B cell (primary cell): ENCODE measurements around the gene HJV. TPM values are rescaled to one million over a fixed set of nuclear protein-coding genes. Genes with fewer than 3 reads are reported as not detected.

Source experiments
- ATAC-seq: fragments of 200-7000 bp; cut with Tn5 transposase; one replicate; pipeline ENCODE4 v1.10.0; 2021; ENCODE audit warnings: low read depth, mild to moderate bottlenecking, moderate number of reproducible peaks, moderate library complexity
- CTCF ChIA-PET: fragments of 350-600 bp; sonication (Branson Sonifier 250); formaldehyde crosslinking; loops from one replicate; lab custom pipeline; 2021; ENCODE audit warnings: antibody characterized with exemption, inconsistent platforms; lab: Charles Lee
- POLR2A ChIA-PET: fragments of 350-600 bp; sonication (Branson Sonifier 250); formaldehyde crosslinking; loops from one replicate; lab custom pipeline; 2021; ENCODE audit warnings: antibody characterized with exemption; lab: Charles Lee
- DNase-seq: peaks from one replicate; pipeline ENCODE4 v3.0.0; 2013
- H2AFZ ChIP-seq: 2 replicates; pipeline ENCODE4 v1.6.1; 2012; ENCODE audit warnings: mild to moderate bottlenecking, low read depth, low read length; ENCODE audit not compliant: insufficient read depth, poor library complexity, severe bottlenecking
- H3K27ac ChIP-seq, 2 donors: 1 replicate in 1 of 2; 2 replicates in 1 of 2; pipeline ENCODE4 v1.5.1; 2012 to 2013; ENCODE audit warnings: low read length in 2 of 2, mild to moderate bottlenecking in 2 of 2, moderate library complexity in 1 of 2
- H3K27me3 ChIP-seq, 4 experiments: fragments of 200-600 bp in 1 of 4; sonication (generic) in 1 of 4; replicated peaks in 1 of 4; 1 replicate in 2 of 4; 2 replicates in 2 of 4; pipeline versions ENCODE4 v1.6.1 to v1.7.0; 2013 to 2016; ENCODE audit warnings: low read length in 3 of 4, mild to moderate bottlenecking in 2 of 4, mixed read lengths in 1 of 4, moderate library complexity in 1 of 4; ENCODE audit not compliant: insufficient read depth in 4 of 4, control insufficient read depth in 3 of 4; ENCODE audit errors: control extremely low read depth in 1 of 4
- H3K36me3 ChIP-seq, 2 experiments: replicated peaks in 1 of 2; 1 replicate in 1 of 2; 2 replicates in 1 of 2; pipeline versions ENCODE4 v1.6.1 to v1.7.1; 2013; ENCODE audit warnings: low read length in 1 of 2; ENCODE audit not compliant: insufficient read depth in 2 of 2, control insufficient read depth in 1 of 2; ENCODE audit errors: control extremely low read depth in 1 of 2, extremely low read depth in 1 of 2
- H3K4me1 ChIP-seq, 2 donors: fragments of 200-600 bp in 1 of 2; sonication (generic) in 1 of 2; 1 replicate in 1 of 2; 2 replicates in 1 of 2; pipeline versions ENCODE4 v1.5.1 to v1.6.1; 2013 to 2017; ENCODE audit warnings: low read length in 2 of 2; ENCODE audit not compliant: control insufficient read depth in 2 of 2, insufficient read depth in 2 of 2
- H3K4me2 ChIP-seq: replicated peaks from 2 replicates; pipeline ENCODE3; 2012; ENCODE audit warnings: mild to moderate bottlenecking, low read depth, low read length; ENCODE audit not compliant: poor library complexity, severe bottlenecking
- H3K4me3 ChIP-seq, 5 experiments: fragments of 200-600 bp in 1 of 5; sonication (generic) in 1 of 5; 1 replicate in 3 of 5; 2 replicates in 2 of 5; pipeline versions ENCODE4 v1.5.1 to v1.7.0; 2011 to 2016; ENCODE audit warnings: low read length in 4 of 5, mild to moderate bottlenecking in 4 of 5, low read depth in 2 of 5, control low read depth in 1 of 5, moderate library complexity in 1 of 5; ENCODE audit not compliant: insufficient read depth in 1 of 5; ENCODE audit errors: control extremely low read depth in 1 of 5, extremely low read depth in 1 of 5
- H3K79me2 ChIP-seq: fragments of 200-600 bp; sonication (generic); one replicate; pipeline ENCODE4 v1.6.0; 2016; ENCODE audit warnings: low read length; ENCODE audit not compliant: control insufficient read depth, insufficient read depth
- H3K9ac ChIP-seq: fragments of 200-600 bp; sonication (generic); 2 replicates; pipeline ENCODE4 v1.6.1; 2017; ENCODE audit warnings: mild to moderate bottlenecking, low read length, moderate library complexity
- H3K9me3 ChIP-seq, 3 donors: one replicate each; pipeline versions ENCODE4 v1.6.1 to v1.7.1; 2013; ENCODE audit warnings: low read length in 2 of 3; ENCODE audit not compliant: control insufficient read depth in 2 of 3, insufficient read depth in 1 of 3; ENCODE audit errors: control extremely low read depth in 1 of 3
- H4K20me1 ChIP-seq: 2 replicates; pipeline ENCODE4 v1.6.0; 2012; ENCODE audit warnings: mild to moderate bottlenecking, low read length; ENCODE audit not compliant: insufficient read depth, control insufficient read depth, poor library complexity, severe bottlenecking
- H3K27ac Mint-ChIP-seq: one replicate; pipeline ENCODE4 v1.8.0; 2021; ENCODE audit warnings: mixed read lengths
- H3K27me3 Mint-ChIP-seq: one replicate; pipeline ENCODE4 v1.8.0; 2021; ENCODE audit warnings: mixed read lengths
- H3K4me1 Mint-ChIP-seq: one replicate; pipeline ENCODE4 v1.8.0; 2021; ENCODE audit warnings: mixed read lengths
- H3K4me3 Mint-ChIP-seq: one replicate; pipeline ENCODE4 v1.8.0; 2021; ENCODE audit warnings: mixed read lengths
- H3K9me3 Mint-ChIP-seq: one replicate; pipeline ENCODE4 v1.8.0; 2022; ENCODE audit warnings: mixed read lengths; ENCODE audit not compliant: insufficient read depth
- EZH2 ChIP-seq: IDR thresholded peaks from 2 replicates; pipeline ENCODE4 v1.6.1; 2012; ENCODE audit warnings: borderline replicate concordance, low read depth, mild to moderate bottlenecking, moderate library complexity, low read length; ENCODE audit not compliant: insufficient read depth, poor library complexity, severe bottlenecking
- WGBS: methylation state at CpG from one replicate; pipeline ENCODE4 v1.1.5; 2013; ENCODE audit warnings: missing lambda C conversion rate; ENCODE audit not compliant: insufficient coverage; 5-methylcytosine and 5-hydroxymethylcytosine counted together
- intact Hi-C: fragments of 100-400 bp; cut with micrococcal nuclease; formaldehyde crosslinking; loops from one replicate; pipeline ENCODE4 v1.10.0; 2022
- polyA plus RNA-seq: library from polyadenylated mRNA; depleted of rRNA; stranded (reverse); fragments of >200 nt; gene quantifications from 2 replicates; pipeline ENCODE4 v1.2.3, GENCODE V29; 2012
- total RNA-seq, 2 donors: library from RNA; stranded (reverse); fragments of 120-200 nt in 1 of 2; gene quantifications; 1 replicate in 1 of 2; 2 replicates in 1 of 2; pipeline versions ENCODE4 v1.2.3 to v1.2.4, GENCODE V29; 2013 to 2022
- TF ChIP-seq, protein P1 (sequence below): fragments of 200-600 bp; IDR thresholded peaks from one replicate; pipeline ENCODE4 v1.8.0; 2022; ENCODE audit warnings: antibody characterized with exemption, mild to moderate bottlenecking

The HJV gene
- total and polyA plus RNA-seq, 2 donors (not counting 1 experiment from before 2014, with no cell fraction given): not detected

DNA sequence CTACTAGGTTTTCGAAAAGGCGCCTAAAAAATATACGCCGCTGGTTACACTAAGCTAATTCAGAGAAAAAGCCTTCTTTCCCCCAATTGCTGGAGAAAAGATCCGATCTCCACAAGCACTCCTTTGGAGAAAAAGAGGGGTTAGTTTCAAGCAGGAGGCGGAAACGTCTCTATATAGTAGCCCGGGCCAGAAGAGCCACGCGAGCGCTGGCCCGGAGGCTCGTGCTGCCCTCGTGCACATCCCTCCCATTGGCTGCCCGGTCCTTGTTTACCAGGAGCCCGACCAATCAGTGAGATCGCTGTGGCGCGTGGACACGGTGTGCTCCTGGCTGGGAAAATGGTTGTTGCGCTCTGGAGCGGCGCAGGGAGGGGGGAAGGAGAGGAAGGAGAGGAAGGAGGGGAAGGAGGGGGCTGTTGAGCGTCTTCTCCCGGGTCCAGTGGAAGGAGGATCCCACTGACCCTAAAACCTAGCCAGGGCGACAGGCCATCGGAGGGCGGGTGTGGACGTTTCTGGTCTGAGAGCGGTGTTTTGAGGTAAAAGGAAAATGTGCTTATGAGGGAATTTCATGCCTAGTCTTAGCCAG is 25.0 kb downstream of the HJV start, which contains the start of gene TXNIP:
Gene TXNIP, minus strand, starts transcription at position 147 of the 583 bp plus-strand sequence. CDS start 313 bp downstream, outside the sequence.
- H3K4me2 ChIP-seq: peak within 1 kb of the TSS; percentile 80

More for the DNA sequence above, 25.0 kb downstream of the HJV start, which contains the start of gene TXNIP:
- peak within 1 kb of the TSS; percentile 100 for H3K27ac Mint-ChIP-seq
- Histone ChIP-seq H3K9ac (peak within 1 kb of the TSS; percentile 81), H3K36me3 (peaks cover 12 to 40% of the 10 kb centered on the region in 2 experiments), H2AFZ (peak within 1 kb of the TSS; percentile 59), H3K27me3 (no peaks in the 10 kb centered on the region), H3K9me3 (no peaks in the 10 kb centered on the region), H3K4me1 (peaks cover 56 to 67% of the 10 kb centered on the region in 2 donors), H3K4me3 (peak within 1 kb of the TSS; percentile 81 to 100 (median 95)), H4K20me1 (peaks cover 39% of the 10 kb centered on the region), H3K79me2 (peaks cover 49% of the 10 kb centered on the region), H3K27ac (peak within 1 kb of the TSS; percentile 82 to 96)
- intact Hi-C loops: loop anchor here (1.0 to 5.0 kb wide), 7 partner anchors 11 to 139 kb away; partner anchors contain the start of genes LIX1L, PEX11B and PIAS3
- POLR2A ChIA-PET: interaction anchor here (1.0 to 12.1 kb wide), 5 partner anchors 10 to 78 kb away, joined by 4 to 131 read pairs (median 31); partner anchors contain the start of gene PEX11B
- WGBS: under 1% methylated on average over 26 of the region's 30 CpGs
- CTCF ChIA-PET: interaction anchor here (0.6 to 14.8 kb wide), 7 partner anchors 8 to 151 kb away, joined by 3 to 207 read pairs (median 8); partner anchors contain the start of genes LIX1L, NUDT17 and RBM8A
- peaks cover 73% of the 10 kb centered on the region for H3K4me1 Mint-ChIP-seq
- TF ChIP-seq EZH2: no peak
- TF ChIP-seq, protein P1, sequence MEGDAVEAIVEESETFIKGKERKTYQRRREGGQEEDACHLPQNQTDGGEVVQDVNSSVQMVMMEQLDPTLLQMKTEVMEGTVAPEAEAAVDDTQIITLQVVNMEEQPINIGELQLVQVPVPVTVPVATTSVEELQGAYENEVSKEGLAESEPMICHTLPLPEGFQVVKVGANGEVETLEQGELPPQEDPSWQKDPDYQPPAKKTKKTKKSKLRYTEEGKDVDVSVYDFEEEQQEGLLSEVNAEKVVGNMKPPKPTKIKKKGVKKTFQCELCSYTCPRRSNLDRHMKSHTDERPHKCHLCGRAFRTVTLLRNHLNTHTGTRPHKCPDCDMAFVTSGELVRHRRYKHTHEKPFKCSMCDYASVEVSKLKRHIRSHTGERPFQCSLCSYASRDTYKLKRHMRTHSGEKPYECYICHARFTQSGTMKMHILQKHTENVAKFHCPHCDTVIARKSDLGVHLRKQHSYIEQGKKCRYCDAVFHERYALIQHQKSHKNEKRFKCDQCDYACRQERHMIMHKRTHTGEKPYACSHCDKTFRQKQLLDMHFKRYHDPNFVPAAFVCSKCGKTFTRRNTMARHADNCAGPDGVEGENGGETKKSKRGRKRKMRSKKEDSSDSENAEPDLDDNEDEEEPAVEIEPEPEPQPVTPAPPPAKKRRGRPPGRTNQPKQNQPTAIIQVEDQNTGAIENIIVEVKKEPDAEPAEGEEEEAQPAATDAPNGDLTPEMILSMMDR: no peak
- peak within 1 kb of the TSS; percentile 95 for H3K4me3 Mint-ChIP-seq
- H3K27me3 Mint-ChIP-seq: no peaks in the 10 kb centered on the region
- ATAC-seq (peak; percentile 72), DNase-seq (peak; percentile 89)
- no peaks in the 10 kb centered on the region for H3K9me3 Mint-ChIP-seq
